H9 (cell line): Measurements from ENCODE around the gene ZBTB12. TPM values are rescaled to one million over a fixed set of nuclear protein-coding genes. Genes with fewer than 3 reads are reported as not detected.

ENCODE experiments used
- DNase-seq: peaks from one replicate; pipeline ENCODE4 v3.0.0-alpha.2; 2017
- H2AFZ ChIP-seq: one replicate; pipeline ENCODE4 v1.6.1; 2013; ENCODE audit warnings: mild to moderate bottlenecking, low read length, control low read depth, moderate library complexity
- H2AK5ac ChIP-seq: 2 replicates; pipeline ENCODE4 v1.6.1; 2013; ENCODE audit warnings: low read length, control low read depth, mixed read lengths; ENCODE audit not compliant: insufficient read length
- H2BK120ac ChIP-seq: one replicate; pipeline ENCODE4 v1.6.1; 2013; ENCODE audit warnings: low read depth, mild to moderate bottlenecking, low read length, control low read depth, inconsistent platforms; ENCODE audit not compliant: poor library complexity, severe bottlenecking
- H2BK12ac ChIP-seq: 2 replicates; pipeline ENCODE4 v1.6.1; 2013; ENCODE audit warnings: low read length, control low read depth, mixed read lengths, low read depth; ENCODE audit not compliant: insufficient read length
- H2BK15ac ChIP-seq: 2 replicates; pipeline ENCODE4 v1.6.1; 2013; ENCODE audit warnings: low read depth, low read length, control low read depth
- H2BK20ac ChIP-seq: one replicate; pipeline ENCODE4 v1.6.1; 2013; ENCODE audit warnings: low read depth, mild to moderate bottlenecking, low read length, control low read depth, inconsistent platforms; ENCODE audit not compliant: poor library complexity, severe bottlenecking
- H2BK5ac ChIP-seq: 2 replicates; pipeline ENCODE4 v1.6.1; 2013; ENCODE audit warnings: low read length, control low read depth, mixed read lengths; ENCODE audit not compliant: insufficient read length
- H3K14ac ChIP-seq: 2 replicates; pipeline ENCODE4 v1.6.1; 2013; ENCODE audit warnings: low read length, control low read depth; ENCODE audit not compliant: insufficient read depth
- H3K18ac ChIP-seq: 2 replicates; pipeline ENCODE4 v1.6.1; 2013; ENCODE audit warnings: low read depth, mild to moderate bottlenecking, mixed read lengths, low read length, control low read depth; ENCODE audit not compliant: insufficient read length
- H3K23ac ChIP-seq: 2 replicates; pipeline ENCODE4 v1.6.1; 2013; ENCODE audit warnings: low read length, control low read depth, mixed read lengths, low read depth; ENCODE audit not compliant: insufficient read length
- H3K23me2 ChIP-seq: 2 replicates; pipeline ENCODE4 v1.6.1; 2013; ENCODE audit warnings: low read depth, mild to moderate bottlenecking, mixed read lengths, low read length, control low read depth; ENCODE audit not compliant: insufficient read length, poor library complexity, severe bottlenecking
- H3K27ac ChIP-seq: 2 replicates; pipeline ENCODE4 v1.5.1; 2013; ENCODE audit warnings: low read length, control low read depth, mixed read lengths, low read depth; ENCODE audit not compliant: insufficient read length
- H3K27me3 ChIP-seq: 2 replicates; pipeline ENCODE4 v1.6.1; 2013; ENCODE audit warnings: low read length, control low read depth, inconsistent platforms; ENCODE audit not compliant: insufficient read depth
- H3K4ac ChIP-seq: 2 replicates; pipeline ENCODE4 v1.6.1; 2013; ENCODE audit warnings: low read depth, mild to moderate bottlenecking, control low read depth, inconsistent platforms, low read length, moderate library complexity
- H3K4me1 ChIP-seq: 2 replicates; pipeline ENCODE4 v1.6.1; 2013; ENCODE audit warnings: low read length, control low read depth, inconsistent platforms; ENCODE audit not compliant: insufficient read depth
- H3K4me2 ChIP-seq: 2 replicates; pipeline ENCODE4 v1.6.1; 2013; ENCODE audit warnings: low read length, control low read depth, mixed read lengths; ENCODE audit not compliant: insufficient read length, insufficient read depth
- H3K56ac ChIP-seq: 2 replicates; pipeline ENCODE4 v1.6.1; 2013; ENCODE audit warnings: low read depth, mild to moderate bottlenecking, mixed read lengths, low read length, control low read depth; ENCODE audit not compliant: insufficient read length
- H3K79me1 ChIP-seq: 2 replicates; pipeline ENCODE4 v1.6.1; 2013; ENCODE audit warnings: low read depth, mild to moderate bottlenecking, moderate library complexity, low read length, control low read depth, inconsistent platforms; ENCODE audit not compliant: insufficient read depth, poor library complexity, severe bottlenecking
- H3K79me2 ChIP-seq: 2 replicates; pipeline ENCODE4 v1.6.1; 2013; ENCODE audit warnings: low read length, control low read depth, inconsistent platforms; ENCODE audit not compliant: insufficient read depth
- H3K9ac ChIP-seq: 2 replicates; pipeline ENCODE4 v1.6.1; 2013; ENCODE audit warnings: low read length, control low read depth, mixed read lengths; ENCODE audit not compliant: insufficient read length; ENCODE audit errors: extremely low read depth
- H3K9me3 ChIP-seq: one replicate; pipeline ENCODE4 v1.6.1; 2013; ENCODE audit warnings: low read depth, low read length, inconsistent platforms; ENCODE audit not compliant: control insufficient read depth
- H3T11ph ChIP-seq: one replicate; pipeline ENCODE4 v1.6.1; 2013; ENCODE audit warnings: mild to moderate bottlenecking, low read length, control low read depth, inconsistent platforms
- H4K20me1 ChIP-seq: one replicate; pipeline ENCODE4 v1.6.1; 2013; ENCODE audit not compliant: control insufficient read depth, insufficient read length, insufficient read depth
- H4K5ac ChIP-seq: 2 replicates; pipeline ENCODE4 v1.6.1; 2013; ENCODE audit warnings: low read depth, mild to moderate bottlenecking, mixed read lengths, low read length, control low read depth; ENCODE audit not compliant: insufficient read length
- H4K8ac ChIP-seq: replicated peaks from 2 replicates; pipeline ENCODE4 v1.6.1; 2013; ENCODE audit warnings: low read length, control low read depth, mixed read lengths, low read depth; ENCODE audit not compliant: insufficient read length
- H4K91ac ChIP-seq: 2 replicates; pipeline ENCODE4 v1.6.1; 2013; ENCODE audit warnings: low read depth, mild to moderate bottlenecking, moderate library complexity, mixed read lengths, low read length, control low read depth; ENCODE audit not compliant: insufficient read length
- H3K27ac Mint-ChIP-seq, 3 experiments: 2 replicates in 2 of 3; 3 replicates in 1 of 3; pipeline ENCODE4 v1.8.0; 2020 to 2021; ENCODE audit warnings: mixed read lengths in 3 of 3, mild to moderate bottlenecking in 1 of 3, moderate library complexity in 1 of 3
- H3K27me3 Mint-ChIP-seq: 2 replicates; pipeline ENCODE4 v1.8.0; 2021; ENCODE audit warnings: low read depth, mild to moderate bottlenecking, moderate library complexity, mixed read lengths
- H3K36me3 Mint-ChIP-seq, 3 experiments: 2 replicates in 2 of 3; 3 replicates in 1 of 3; pipeline ENCODE4 v1.8.0; 2020 to 2021; ENCODE audit warnings: low read depth in 3 of 3, mixed read lengths in 3 of 3; ENCODE audit not compliant: insufficient read depth in 1 of 3
- H3K4me1 Mint-ChIP-seq, 2 experiments: 2 replicates each; pipeline ENCODE4 v1.8.0; 2020; ENCODE audit warnings: mixed read lengths in 2 of 2
- H3K4me3 Mint-ChIP-seq, 2 experiments: 2 replicates in 1 of 2; 3 replicates in 1 of 2; pipeline ENCODE4 v1.8.0; 2020 to 2021; ENCODE audit warnings: mild to moderate bottlenecking in 2 of 2, mixed read lengths in 2 of 2, moderate library complexity in 1 of 2
- H3K9me3 Mint-ChIP-seq, 2 experiments: 2 replicates in 1 of 2; 3 replicates in 1 of 2; pipeline ENCODE4 v1.8.0; 2020; ENCODE audit warnings: mild to moderate bottlenecking in 2 of 2, mixed read lengths in 2 of 2, moderate library complexity in 1 of 2
- CTCF ChIP-seq: fragments of 200-600 bp; sonication (generic); conservative IDR thresholded peaks from 3 replicates; pipeline ENCODE4 v1.8.0; 2021; ENCODE audit warnings: antibody characterized with exemption, mild to moderate bottlenecking
- WGBS: extraction: QIAGEN DNeasy Blood & Tissue Kit; methylation state at CpG from one replicate; pipeline ENCODE4 v1.1.7; 2013; ENCODE audit warnings: missing lambda C conversion rate, low lambda C conversion rate, mixed read lengths; ENCODE audit not compliant: insufficient read length; ENCODE audit errors: extremely low coverage; 5-methylcytosine and 5-hydroxymethylcytosine counted together
- total RNA-seq: library from RNA; stranded (reverse); gene quantifications from 2 replicates; pipeline ENCODE4 v1.2.1, GENCODE V29; 2021

The ZBTB12 gene
- total RNA-seq, 1 experiment from 2014 or later = 31.0 TPM

GRCh38 chr6:31920811-31921210 lies 18.9 kb upstream of the ZBTB12 start:
- no peak overlapping the region for H3K18ac ChIP-seq
- no peak overlapping the region for H4K5ac ChIP-seq
- no peak overlapping the region for H3K4me2 ChIP-seq
- H3K23ac ChIP-seq = no peak overlapping the region
- TF ChIP-seq CTCF = no peak
- no peak overlapping the region for H2BK5ac ChIP-seq
- H3K27ac Mint-ChIP-seq = no peak overlapping the region; a peak in 2 of 7 replicates
- no peak overlapping the region for H2AFZ ChIP-seq
- H2BK20ac ChIP-seq = no peak overlapping the region
- no peaks in the 10 kb centered on the region for H3K23me2 ChIP-seq
- no peak overlapping the region for H2BK12ac ChIP-seq
- H3K27ac ChIP-seq = no peak overlapping the region
- no peak overlapping the region for H2AK5ac ChIP-seq
- 0 out of 4 replicates have a peak, but pooled peaks cover 0 to 2% of the 10 kb centered on the region in 2 experiments for H3K4me1 Mint-ChIP-seq
- H2BK120ac ChIP-seq = no peak overlapping the region
- H3K56ac ChIP-seq = no peak overlapping the region
- H3K27me3 ChIP-seq = no peaks in the 10 kb centered on the region
- no peaks in the 10 kb centered on the region for H3K4me1 ChIP-seq
- no peaks in the 10 kb centered on the region for H3K79me1 ChIP-seq
- no peak for DNase-seq
- no peak overlapping the region for H3K14ac ChIP-seq
- H4K20me1 ChIP-seq = no peaks in the 10 kb centered on the region
- H3K27me3 Mint-ChIP-seq = peaks cover 3% of the 10 kb centered on the region; the same call in 1 of the 2 replicates
- H4K91ac ChIP-seq = no peak overlapping the region
- no peaks in the 10 kb centered on the region for H3K9me3 ChIP-seq
- no peaks in the 10 kb centered on the region for H3K79me2 ChIP-seq
- H2BK15ac ChIP-seq = no peak overlapping the region
- no peak overlapping the region for H3K4ac ChIP-seq
- H3K9ac ChIP-seq = no peak overlapping the region
- H4K8ac ChIP-seq = no peak overlapping the region
- H3T11ph ChIP-seq = no peak overlapping the region
- no peaks in the 10 kb centered on the region; a peak in 1 of 5 replicates for H3K9me3 Mint-ChIP-seq
- no peaks in the 10 kb centered on the region for H3K36me3 Mint-ChIP-seq
- WGBS = no CpG with 5 or more reads among the region's 2 CpGs
- H3K4me3 Mint-ChIP-seq = no peak overlapping the region
